Activated CD4-positive, alpha-beta memory T cell treated with anti-CD3 and anti-CD28 coated beads, Interleukin-2, amount 10 ng/mL, durations not matched to agents 7 days and 5 days (primary cell): ENCODE data around the gene SIPA1L3. TPM values are rescaled to one million over a fixed set of nuclear protein-coding genes. Genes with fewer than 3 reads are reported as not detected.

ENCODE experiments used
- CTCF ChIA-PET: fragments of 350-600 bp; sonication (Branson Sonifier 250); formaldehyde crosslinking; loops from one replicate; lab custom pipeline; 2021; ENCODE audit warnings: antibody characterized with exemption, inconsistent platforms; lab: Charles Lee
- POLR2A ChIA-PET: fragments of 350-600 bp; sonication (Branson Sonifier 250); formaldehyde crosslinking; loops from one replicate; lab custom pipeline; 2021; ENCODE audit warnings: antibody characterized with exemption; lab: Charles Lee
- DNase-seq: peaks from one replicate; pipeline ENCODE4 v3.0.0-alpha.2; 2020
- H3K27ac Mint-ChIP-seq: one replicate; pipeline ENCODE4 v1.8.0; 2021; ENCODE audit warnings: mild to moderate bottlenecking, mixed read lengths
- H3K27me3 Mint-ChIP-seq: one replicate; pipeline ENCODE4 v1.8.0; 2021; ENCODE audit warnings: mixed read lengths
- H3K36me3 Mint-ChIP-seq: one replicate; pipeline ENCODE4 v1.8.0; 2021; ENCODE audit warnings: low read depth, mixed read lengths
- H3K4me1 Mint-ChIP-seq: one replicate; pipeline ENCODE4 v1.8.0; 2021; ENCODE audit warnings: mixed read lengths
- H3K4me3 Mint-ChIP-seq: one replicate; pipeline ENCODE4 v1.8.0; 2021; ENCODE audit warnings: mild to moderate bottlenecking, mixed read lengths
- H3K9me3 Mint-ChIP-seq: one replicate; pipeline ENCODE4 v1.8.0; 2021; ENCODE audit warnings: mixed read lengths
- total RNA-seq, 2 experiments: library from RNA; stranded (reverse); gene quantifications; one replicate each; pipeline ENCODE4 v1.2.3, GENCODE V29; 2021

The SIPA1L3 gene
- total RNA-seq, 2 experiments from 2014 or later, result 13.6 to 15.2 TPM

DNA sequence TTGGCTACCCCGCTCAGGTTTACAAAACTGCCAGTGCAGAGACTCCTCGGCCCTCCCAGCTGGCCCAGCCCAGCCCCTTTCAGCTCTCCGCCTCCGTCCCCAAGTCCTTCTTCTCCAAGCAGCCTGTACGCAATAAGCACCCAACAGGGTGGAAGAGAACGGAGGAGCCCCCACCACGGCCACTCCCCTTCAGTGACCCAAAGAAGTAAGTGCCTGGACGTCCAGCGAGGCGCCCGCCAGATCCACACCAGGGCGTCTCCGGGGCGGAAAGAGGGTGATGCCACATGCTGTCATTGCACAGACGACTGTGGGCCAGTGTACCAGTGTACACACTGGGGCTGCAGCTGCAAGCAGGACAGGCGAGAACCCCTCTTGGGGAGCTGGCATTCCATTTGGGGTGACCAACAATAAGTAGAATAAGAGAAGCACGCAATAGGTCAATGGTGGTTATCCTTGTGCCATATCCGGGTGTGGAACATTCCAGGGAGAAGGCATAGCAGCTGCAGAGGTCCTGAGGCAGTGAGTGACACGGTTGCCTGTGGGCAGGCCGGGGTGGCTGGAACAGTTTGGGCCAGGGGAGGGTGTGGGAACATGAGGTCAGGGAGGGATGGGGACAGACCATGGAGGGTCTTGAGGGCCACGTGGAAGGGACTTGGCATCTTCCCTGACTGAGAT lies 275.7 kb downstream of the SIPA1L3 start:
- H3K27me3 Mint-ChIP-seq, result no peaks in the 10 kb centered on the region
- no peak overlapping the region for H3K4me3 Mint-ChIP-seq
- DNase-seq, result no peak
- H3K27ac Mint-ChIP-seq, result no peak overlapping the region
- H3K4me1 Mint-ChIP-seq, result no peaks in the 10 kb centered on the region
- peaks cover 5% of the 10 kb centered on the region for H3K9me3 Mint-ChIP-seq
- ChIA-PET CTCF (no interaction called here), POLR2A (no interaction called here)
- H3K36me3 Mint-ChIP-seq, result no peaks in the 10 kb centered on the region

- Mint-ChIP-seq H3K4me3 (no peak overlapping the region), H3K27me3 (no peaks in the 10 kb centered on the region), H3K9me3 (peaks cover 5% of the 10 kb centered on the region), H3K36me3 (no peaks in the 10 kb centered on the region), H3K27ac (no peak overlapping the region), H3K4me1 (no peaks in the 10 kb centered on the region)
- ChIA-PET CTCF (no interaction called here), POLR2A (no interaction called here)
- DNase-seq, result no peak
Observed at GRCh38 chr19:38183251-38183897, 276.4 kb downstream of the SIPA1L3 start.

- Mint-ChIP-seq H3K27me3 (no peaks in the 10 kb centered on the region), H3K9me3 (peaks cover 5% of the 10 kb centered on the region), H3K27ac (no peak overlapping the region), H3K36me3 (no peaks in the 10 kb centered on the region), H3K4me1 (no peaks in the 10 kb centered on the region), H3K4me3 (no peak overlapping the region)
- POLR2A ChIA-PET, result no interaction called here
- DNase-seq, result no peak
- CTCF ChIA-PET, result no interaction called here
Observed at GRCh38 chr19:38184815-38185214, 277.8 kb downstream of the SIPA1L3 start.

DNA sequence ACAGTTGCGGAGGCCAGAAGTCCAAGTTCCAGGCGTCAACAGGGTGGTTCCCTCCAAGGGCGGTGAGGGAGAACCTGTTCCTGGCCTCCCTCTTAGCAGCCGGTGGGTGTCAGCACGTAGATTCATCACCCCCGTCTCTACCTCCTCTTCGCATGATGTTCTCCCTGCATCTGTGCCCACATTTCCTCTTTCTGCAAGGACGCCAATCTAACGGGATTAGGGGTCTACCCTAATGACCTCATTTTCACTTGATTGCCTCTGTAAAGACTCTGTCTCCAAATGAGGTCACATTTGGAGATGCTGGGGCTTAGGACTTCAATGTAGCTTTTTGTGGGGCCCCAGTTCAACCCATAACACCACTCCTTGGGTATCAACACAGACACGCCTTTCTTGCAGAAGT lies 278.6 kb downstream of the SIPA1L3 start:
- no peaks in the 10 kb centered on the region for H3K4me1 Mint-ChIP-seq
- POLR2A ChIA-PET, result no interaction called here
- CTCF ChIA-PET, result no interaction called here
- H3K4me3 Mint-ChIP-seq, result no peak overlapping the region
- peaks cover 5% of the 10 kb centered on the region for H3K9me3 Mint-ChIP-seq
- no peaks in the 10 kb centered on the region for H3K27me3 Mint-ChIP-seq
- no peak for DNase-seq
- no peaks in the 10 kb centered on the region for H3K36me3 Mint-ChIP-seq
- H3K27ac Mint-ChIP-seq, result no peak overlapping the region

- Mint-ChIP-seq H3K27me3 (no peaks in the 10 kb centered on the region), H3K27ac (no peak overlapping the region), H3K36me3 (no peaks in the 10 kb centered on the region), H3K9me3 (peaks cover under 1% of the 10 kb centered on the region), H3K4me3 (no peak overlapping the region), H3K4me1 (no peaks in the 10 kb centered on the region)
- ChIA-PET CTCF (no interaction called here), POLR2A (no interaction called here)
- DNase-seq, result no peak
Observed at GRCh38 chr19:38190061-38190460, 283.1 kb downstream of the SIPA1L3 start.

DNA sequence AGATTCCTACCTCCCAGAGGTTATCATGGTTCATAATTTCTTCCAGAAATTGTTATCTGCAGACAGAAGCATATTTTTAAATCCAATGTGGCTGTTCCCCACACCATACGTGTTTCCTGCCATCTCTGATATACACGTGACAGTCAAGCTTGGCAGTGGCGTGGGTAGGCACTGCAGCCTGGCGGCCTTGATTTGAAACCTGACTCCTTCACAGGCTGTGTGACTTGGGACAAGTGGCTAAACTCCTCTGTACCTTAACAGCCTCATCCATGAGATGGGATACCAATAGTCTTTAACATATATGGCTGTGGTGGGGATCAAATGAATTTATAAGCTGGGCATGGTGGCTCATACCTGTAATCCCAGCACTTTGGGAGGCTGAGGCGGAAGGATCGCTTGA lies 283.8 kb downstream of the SIPA1L3 start:
- Mint-ChIP-seq H3K4me1 (no peaks in the 10 kb centered on the region), H3K36me3 (no peaks in the 10 kb centered on the region), H3K4me3 (no peak overlapping the region), H3K9me3 (peaks cover 5% of the 10 kb centered on the region), H3K27me3 (no peaks in the 10 kb centered on the region), H3K27ac (no peak overlapping the region)
- ChIA-PET CTCF (no interaction called here), POLR2A (no interaction called here)
- DNase-seq, result no peak

GRCh38 chr19:38191747-38192146 lies 284.7 kb downstream of the SIPA1L3 start:
- CTCF ChIA-PET, result no interaction called here
- POLR2A ChIA-PET, result no interaction called here

GRCh38 chr19:38193445-38193844 lies 286.4 kb downstream of the SIPA1L3 start:
- CTCF ChIA-PET, result no interaction called here
- POLR2A ChIA-PET, result no interaction called here
- DNase-seq, result no peak
- no peak overlapping the region for H3K27ac Mint-ChIP-seq
- H3K4me1 Mint-ChIP-seq, result no peaks in the 10 kb centered on the region
- no peak overlapping the region for H3K4me3 Mint-ChIP-seq
- peaks cover 3% of the 10 kb centered on the region for H3K36me3 Mint-ChIP-seq
- no peaks in the 10 kb centered on the region for H3K27me3 Mint-ChIP-seq
- peaks cover 5% of the 10 kb centered on the region for H3K9me3 Mint-ChIP-seq

More at GRCh38 chr19:38191747-38192146, 284.7 kb downstream of the SIPA1L3 start:
- H3K4me1 Mint-ChIP-seq, result no peaks in the 10 kb centered on the region
- DNase-seq, result no peak
- H3K9me3 Mint-ChIP-seq, result peaks cover 5% of the 10 kb centered on the region
- H3K4me3 Mint-ChIP-seq, result no peak overlapping the region
- peaks cover 3% of the 10 kb centered on the region for H3K36me3 Mint-ChIP-seq
- H3K27ac Mint-ChIP-seq, result no peak overlapping the region
- H3K27me3 Mint-ChIP-seq, result no peaks in the 10 kb centered on the region

- Mint-ChIP-seq H3K4me3 (no peak overlapping the region), H3K27me3 (no peaks in the 10 kb centered on the region), H3K36me3 (peaks cover 3% of the 10 kb centered on the region), H3K27ac (no peak overlapping the region), H3K4me1 (no peaks in the 10 kb centered on the region), H3K9me3 (peaks cover 5% of the 10 kb centered on the region)
- POLR2A ChIA-PET, result no interaction called here
- CTCF ChIA-PET, result interaction anchor here (0.6 kb wide), 1 partner anchor 53 kb away, joined by 4 read pairs; no protein-coding TSS in a partner anchor
- DNase-seq, result no peak
Observed at GRCh38 chr19:38194061-38194701, 287.2 kb downstream of the SIPA1L3 start.

DNA sequence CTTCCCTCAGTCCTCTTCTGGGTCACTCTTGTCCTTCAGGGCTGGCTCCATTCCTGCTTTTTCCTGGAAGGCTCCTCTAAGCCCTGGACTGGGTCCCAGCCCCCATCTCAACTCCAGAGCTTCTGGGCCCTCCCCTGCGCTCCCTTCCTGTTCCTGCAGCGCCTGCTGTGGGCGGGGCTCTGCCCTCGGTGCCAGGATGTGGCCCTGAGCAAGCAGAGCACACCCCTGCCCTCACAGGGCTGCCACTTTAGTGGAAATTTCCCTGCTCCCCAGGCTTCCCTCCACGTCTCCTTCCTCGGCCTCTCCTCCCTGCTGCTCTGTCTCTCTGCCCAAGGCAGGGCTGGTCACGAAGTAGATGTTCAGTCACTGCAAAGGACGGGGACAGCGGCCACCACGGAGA lies 288.2 kb downstream of the SIPA1L3 start:
- Mint-ChIP-seq H3K9me3 (peaks cover 5% of the 10 kb centered on the region), H3K27me3 (no peaks in the 10 kb centered on the region), H3K27ac (no peak overlapping the region), H3K4me1 (no peaks in the 10 kb centered on the region), H3K36me3 (peaks cover 3% of the 10 kb centered on the region), H3K4me3 (no peak overlapping the region)
- CTCF ChIA-PET, result no interaction called here
- POLR2A ChIA-PET, result no interaction called here
- DNase-seq, result no peak

DNA sequence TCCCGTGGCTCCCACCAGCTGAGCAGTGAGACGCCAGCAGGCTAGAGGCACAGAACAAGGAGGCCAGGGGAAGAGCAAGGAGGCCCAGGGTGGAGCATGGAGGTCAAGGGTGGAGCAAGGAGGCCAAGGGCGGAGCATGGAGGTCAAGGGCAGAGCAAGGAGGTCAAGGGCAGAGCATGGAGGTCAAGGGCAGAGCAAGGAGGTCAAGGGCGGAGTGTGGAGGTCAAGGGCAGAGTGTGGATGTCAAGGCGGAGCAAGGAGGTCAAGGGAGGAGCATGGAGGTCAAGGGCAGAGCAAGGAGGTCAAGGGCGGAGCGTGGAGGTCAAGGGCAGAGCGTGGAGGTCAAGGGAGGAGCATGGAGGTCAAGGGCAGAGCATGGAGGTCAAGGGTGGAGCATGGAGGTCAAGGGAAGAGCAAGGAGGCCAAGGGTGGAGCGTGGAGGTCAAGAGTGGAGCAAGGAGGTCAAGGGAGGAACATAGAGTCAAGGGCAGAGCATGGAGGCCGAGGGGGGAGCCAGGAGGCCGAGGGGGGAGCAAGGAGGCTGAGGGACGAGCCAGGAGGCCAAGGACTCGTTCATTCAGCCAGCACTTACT lies 289.3 kb downstream of the SIPA1L3 start:
- Mint-ChIP-seq H3K27ac (no peak overlapping the region), H3K36me3 (peaks cover 3% of the 10 kb centered on the region), H3K27me3 (no peaks in the 10 kb centered on the region), H3K4me1 (no peaks in the 10 kb centered on the region), H3K4me3 (no peak overlapping the region), H3K9me3 (peaks cover 5% of the 10 kb centered on the region)
- POLR2A ChIA-PET, result no interaction called here
- DNase-seq, result no peak
- CTCF ChIA-PET, result no interaction called here

DNA sequence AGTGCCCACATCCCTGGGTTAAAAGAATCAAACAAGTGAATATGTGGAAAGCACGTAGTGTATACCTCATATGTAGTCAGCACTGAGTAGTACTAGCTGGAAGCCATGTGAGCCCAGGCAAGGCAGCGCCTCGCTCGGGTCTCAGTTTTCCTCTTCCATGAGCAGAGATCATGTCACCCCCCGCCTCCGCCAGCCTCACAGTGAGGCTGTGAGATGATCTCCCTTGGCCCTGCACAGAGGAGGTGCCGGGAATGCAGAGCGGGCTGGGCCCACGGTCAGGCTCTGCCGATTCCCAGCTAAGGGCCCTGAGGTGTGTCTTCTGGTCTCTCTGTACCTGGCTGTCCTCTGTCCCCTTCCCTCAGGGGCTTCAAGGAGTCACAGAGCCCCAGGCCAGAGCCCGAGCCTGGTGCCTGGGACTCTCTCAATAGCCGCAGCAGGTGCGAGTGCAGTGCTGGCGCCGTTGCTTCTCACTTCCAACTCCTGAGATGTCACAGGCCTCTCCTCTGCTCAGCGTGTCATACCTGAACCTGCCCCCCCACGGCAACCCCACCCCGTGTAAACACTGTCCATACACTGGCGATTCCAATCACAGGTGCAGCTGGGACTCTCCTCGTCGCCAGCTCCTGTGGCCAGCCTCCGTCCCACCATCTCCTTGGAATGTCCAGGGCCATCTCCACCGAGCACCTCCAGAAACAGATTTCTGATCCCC lies 290.1 kb downstream of the SIPA1L3 start:
- no peak overlapping the region for H3K4me3 Mint-ChIP-seq
- POLR2A ChIA-PET, result no interaction called here
- DNase-seq, result no peak
- H3K27ac Mint-ChIP-seq, result no peak overlapping the region
- H3K4me1 Mint-ChIP-seq, result no peaks in the 10 kb centered on the region
- H3K36me3 Mint-ChIP-seq, result peaks cover 3% of the 10 kb centered on the region
- CTCF ChIA-PET, result no interaction called here
- no peaks in the 10 kb centered on the region for H3K27me3 Mint-ChIP-seq
- peaks cover 5% of the 10 kb centered on the region for H3K9me3 Mint-ChIP-seq
